ENCODE data around the gene LIPA.

LIPA gene

GRCh38 chr10:89283936-89284475, 32.4 kb upstream of the LIPA start:
- Histone ChIP-seq H3K4me1 (ENCODE audit: control insufficient read depth, insufficient read depth, low read length) (peaks cover 16% of the 10 kb centered on the region), H3K9me3 (ENCODE audit: control insufficient read depth, insufficient read depth, low read depth, low read length) (peaks cover 25% of the 10 kb centered on the region; the same call in 1 of the 2 replicates), H3K9ac (ENCODE audit: low read length) (peak overlapping the region; percentile 15), H3K27ac (ENCODE audit: low read depth, low read length) (peak overlapping the region; percentile 61; the same call in 1 of the 2 replicates), H3K4me3 (ENCODE audit: low read depth, low read length) (no peak overlapping the region; the same call in 1 of the 2 replicates), H3K36me3 (ENCODE audit: control insufficient read depth, insufficient read depth, low read length) (peaks cover 15% of the 10 kb centered on the region; the same call in 1 of the 2 replicates), H3K27me3 (ENCODE audit: control insufficient read depth, insufficient read depth, low read length) (no peaks in the 10 kb centered on the region)

GRCh38 chr10:89283025-89283935, 31.7 kb upstream of the LIPA start:
- peaks cover 17% of the 10 kb centered on the region for H3K4me1 ChIP-seq (ENCODE audit: control insufficient read depth, insufficient read depth, low read length)
- H3K9ac ChIP-seq (ENCODE audit: low read length), result peak overlapping the region; percentile 5
- H3K27me3 ChIP-seq (ENCODE audit: control insufficient read depth, insufficient read depth, low read length), result no peaks in the 10 kb centered on the region
- H3K9me3 ChIP-seq (ENCODE audit: control insufficient read depth, insufficient read depth, low read depth, low read length), result peaks cover 22% of the 10 kb centered on the region; the same call in 1 of the 2 replicates
- H3K4me3 ChIP-seq (ENCODE audit: low read depth, low read length), result no peak overlapping the region; the same call in 1 of the 2 replicates
- peak overlapping the region; percentile 61; the same call in 1 of the 2 replicates for H3K27ac ChIP-seq (ENCODE audit: low read depth, low read length)
- peaks cover 11% of the 10 kb centered on the region; the same call in 1 of the 2 replicates for H3K36me3 ChIP-seq (ENCODE audit: control insufficient read depth, insufficient read depth, low read length)

- Histone ChIP-seq H3K9ac (ENCODE audit: low read length) (no peak overlapping the region), H3K4me1 (ENCODE audit: control insufficient read depth, insufficient read depth, low read length) (peaks cover 21% of the 10 kb centered on the region), H3K9me3 (ENCODE audit: control insufficient read depth, insufficient read depth, low read depth, low read length) (peaks cover 8% of the 10 kb centered on the region; the same call in 1 of the 2 replicates), H3K27me3 (ENCODE audit: control insufficient read depth, insufficient read depth, low read length) (no peaks in the 10 kb centered on the region), H3K36me3 (ENCODE audit: control insufficient read depth, insufficient read depth, low read length) (no peaks in the 10 kb centered on the region), H3K4me3 (ENCODE audit: low read depth, low read length) (no peak overlapping the region), H3K27ac (ENCODE audit: low read depth, low read length) (no peak overlapping the region)
These were observed 30.2 kb upstream of the LIPA start for GRCh38 chr10:89281606-89282395.

- Histone ChIP-seq H3K4me1 (ENCODE audit: control insufficient read depth, insufficient read depth, low read length) (peaks cover 21% of the 10 kb centered on the region), H3K27me3 (ENCODE audit: control insufficient read depth, insufficient read depth, low read length) (no peaks in the 10 kb centered on the region), H3K36me3 (ENCODE audit: control insufficient read depth, insufficient read depth, low read length) (no peaks in the 10 kb centered on the region), H3K9me3 (ENCODE audit: control insufficient read depth, insufficient read depth, low read depth, low read length) (peaks cover 3% of the 10 kb centered on the region; the same call in 1 of the 2 replicates), H3K9ac (ENCODE audit: low read length) (no peak overlapping the region), H3K27ac (ENCODE audit: low read depth, low read length) (no peak overlapping the region), H3K4me3 (ENCODE audit: low read depth, low read length) (no peak overlapping the region)
These were observed 28.9 kb upstream of the LIPA start for GRCh38 chr10:89280508-89280907.

GRCh38 chr10:89279421-89279869, 27.9 kb upstream of the LIPA start:
- no peaks in the 10 kb centered on the region for H3K27me3 ChIP-seq (ENCODE audit: control insufficient read depth, insufficient read depth, low read length)
- H3K4me1 ChIP-seq (ENCODE audit: control insufficient read depth, insufficient read depth, low read length), result peaks cover 16% of the 10 kb centered on the region
- H3K9me3 ChIP-seq (ENCODE audit: control insufficient read depth, insufficient read depth, low read depth, low read length), result no peaks in the 10 kb centered on the region
- no peak overlapping the region for H3K4me3 ChIP-seq (ENCODE audit: low read depth, low read length)
- no peaks in the 10 kb centered on the region for H3K36me3 ChIP-seq (ENCODE audit: control insufficient read depth, insufficient read depth, low read length)
- no peak overlapping the region for H3K27ac ChIP-seq (ENCODE audit: low read depth, low read length)
- H3K9ac ChIP-seq (ENCODE audit: low read length), result no peak overlapping the region

- Histone ChIP-seq H3K4me1 (ENCODE audit: control insufficient read depth, insufficient read depth, low read length) (peaks cover 12% of the 10 kb centered on the region), H3K9ac (ENCODE audit: low read length) (no peak overlapping the region), H3K4me3 (ENCODE audit: low read depth, low read length) (no peak overlapping the region), H3K27me3 (ENCODE audit: control insufficient read depth, insufficient read depth, low read length) (no peaks in the 10 kb centered on the region), H3K27ac (ENCODE audit: low read depth, low read length) (no peak overlapping the region), H3K9me3 (ENCODE audit: control insufficient read depth, insufficient read depth, low read depth, low read length) (no peaks in the 10 kb centered on the region), H3K36me3 (ENCODE audit: control insufficient read depth, insufficient read depth, low read length) (no peaks in the 10 kb centered on the region)
These were observed 27.4 kb upstream of the LIPA start for GRCh38 chr10:89278900-89279392.

GRCh38 chr10:89278034-89278535, 26.5 kb upstream of the LIPA start:
- no peak overlapping the region for H3K4me3 ChIP-seq (ENCODE audit: low read depth, low read length)

GRCh38 chr10:89275383-89275782, 23.8 kb upstream of the LIPA start:
- Histone ChIP-seq H3K27ac (ENCODE audit: low read depth, low read length) (no peak overlapping the region), H3K4me3 (ENCODE audit: low read depth, low read length) (no peak overlapping the region), H3K9me3 (ENCODE audit: control insufficient read depth, insufficient read depth, low read depth, low read length) (no peaks in the 10 kb centered on the region), H3K36me3 (ENCODE audit: control insufficient read depth, insufficient read depth, low read length) (no peaks in the 10 kb centered on the region), H3K9ac (ENCODE audit: low read length) (no peak overlapping the region), H3K27me3 (ENCODE audit: control insufficient read depth, insufficient read depth, low read length) (no peaks in the 10 kb centered on the region), H3K4me1 (ENCODE audit: control insufficient read depth, insufficient read depth, low read length) (0 out of 2 replicates have a peak, but pooled peaks cover 5% of the 10 kb centered on the region)

More at GRCh38 chr10:89278034-89278535, 26.5 kb upstream of the LIPA start:
- H3K9me3 ChIP-seq (ENCODE audit: control insufficient read depth, insufficient read depth, low read depth, low read length), result no peaks in the 10 kb centered on the region
- no peaks in the 10 kb centered on the region for H3K36me3 ChIP-seq (ENCODE audit: control insufficient read depth, insufficient read depth, low read length)
- H3K9ac ChIP-seq (ENCODE audit: low read length), result no peak overlapping the region
- peaks cover 5% of the 10 kb centered on the region; the same call in 1 of the 2 replicates for H3K4me1 ChIP-seq (ENCODE audit: control insufficient read depth, insufficient read depth, low read length)
- no peak overlapping the region for H3K27ac ChIP-seq (ENCODE audit: low read depth, low read length)
- no peaks in the 10 kb centered on the region for H3K27me3 ChIP-seq (ENCODE audit: control insufficient read depth, insufficient read depth, low read length)

GRCh38 chr10:89274928-89275327, 23.4 kb upstream of the LIPA start:
- Histone ChIP-seq H3K36me3 (ENCODE audit: control insufficient read depth, insufficient read depth, low read length) (no peaks in the 10 kb centered on the region), H3K4me1 (ENCODE audit: control insufficient read depth, insufficient read depth, low read length) (0 out of 2 replicates have a peak, but pooled peaks cover 5% of the 10 kb centered on the region), H3K27ac (ENCODE audit: low read depth, low read length) (no peak overlapping the region)

GRCh38 chr10:89273680-89274079, 22.1 kb upstream of the LIPA start:
- Histone ChIP-seq H3K27ac (ENCODE audit: low read depth, low read length) (no peak overlapping the region), H3K9ac (ENCODE audit: low read length) (no peak overlapping the region), H3K27me3 (ENCODE audit: control insufficient read depth, insufficient read depth, low read length) (no peaks in the 10 kb centered on the region), H3K4me1 (ENCODE audit: control insufficient read depth, insufficient read depth, low read length) (0 out of 2 replicates have a peak, but pooled peaks cover 5% of the 10 kb centered on the region), H3K9me3 (ENCODE audit: control insufficient read depth, insufficient read depth, low read depth, low read length) (no peaks in the 10 kb centered on the region), H3K36me3 (ENCODE audit: control insufficient read depth, insufficient read depth, low read length) (no peaks in the 10 kb centered on the region), H3K4me3 (ENCODE audit: low read depth, low read length) (no peak overlapping the region)

More at GRCh38 chr10:89274928-89275327, 23.4 kb upstream of the LIPA start:
- H3K27me3 ChIP-seq (ENCODE audit: control insufficient read depth, insufficient read depth, low read length), result no peaks in the 10 kb centered on the region
- H3K9me3 ChIP-seq (ENCODE audit: control insufficient read depth, insufficient read depth, low read depth, low read length), result no peaks in the 10 kb centered on the region
- no peak overlapping the region for H3K9ac ChIP-seq (ENCODE audit: low read length)
- no peak overlapping the region for H3K4me3 ChIP-seq (ENCODE audit: low read depth, low read length)
